HepG2 (cell line): ENCODE data around the gene BCL2. TPM values are rescaled to one million over a fixed set of nuclear protein-coding genes. Genes with fewer than 3 reads are reported as not detected.

Experiments used
- ATAC-seq: fragments of 200-7000 bp; cut with Tn5 transposase; 3 replicates; pipeline ENCODE4 v1.9.1; 2020; ENCODE audit warnings: mild to moderate bottlenecking, moderate library complexity
- BruUV-seq: library from RNA; stranded (reverse); fragments of 400-500 nt; replicated peaks from 2 replicates; lab custom pipeline; 2021; lab: Mats Ljungman, UMichigan
- CTCF ChIA-PET: fragments of 300-600 bp; formaldehyde crosslinking; extraction: SDS; loops from one replicate; lab custom pipeline; 2021; ENCODE audit warnings: low total read pairs, inconsistent platforms, low intra/inter-chr PET ratio; lab: Yijun Ruan, JAX
- POLR2A ChIA-PET: fragments of 350-600 bp; sonication (Branson Sonifier 250); formaldehyde crosslinking; loops from one replicate; lab custom pipeline; 2020; ENCODE audit warnings: antibody characterized with exemption, inconsistent platforms; lab: Yijun Ruan, JAX
- DNase-seq: peaks from one replicate; pipeline ENCODE4 v3.0.0-alpha.2; 2015; ENCODE audit warnings: low spot score
- FAIRE-seq: peaks from 3 replicates; lab custom pipeline; 2011; peaks lifted over from hg19 to GRCh38; lab: Jason Lieb, UNC
- H2AFZ ChIP-seq: one replicate; pipeline ENCODE4 v1.6.1; 2011; ENCODE audit warnings: low read length, inconsistent platforms
- H3K27ac ChIP-seq: fragments of 300-600 bp; 3 replicates; pipeline ENCODE4 v1.8.0; 2011; ENCODE audit warnings: mixed run types, mild to moderate bottlenecking, mixed read lengths, low read length, inconsistent platforms; ENCODE audit not compliant: insufficient read depth; ENCODE audit errors: extremely low read length
- H3K27me3 ChIP-seq, 2 experiments: fragments of 200-600 bp in 1 of 2; 2 replicates in 1 of 2; 3 replicates in 1 of 2; pipeline versions ENCODE4 v1.6.0 to v1.8.0; 2011; ENCODE audit warnings: low read length in 2 of 2, mild to moderate bottlenecking in 2 of 2, moderate library complexity in 2 of 2, inconsistent platforms in 1 of 2; ENCODE audit not compliant: insufficient read depth in 2 of 2, control insufficient read depth in 1 of 2
- H3K36me3 ChIP-seq, 2 experiments: fragments of 200-600 bp in 1 of 2; replicated peaks in 1 of 2; 2 replicates in 1 of 2; 3 replicates in 1 of 2; pipeline versions ENCODE4 v1.5.1 to v1.8.0; 2011; ENCODE audit warnings: low read length in 2 of 2, inconsistent platforms in 1 of 2; ENCODE audit not compliant: insufficient read depth in 2 of 2, control insufficient read depth in 1 of 2
- H3K4me1 ChIP-seq: 2 replicates; pipeline ENCODE4 v1.5.1; 2012; ENCODE audit warnings: low read length, inconsistent platforms; ENCODE audit not compliant: insufficient read depth
- H3K4me2 ChIP-seq: 2 replicates; pipeline ENCODE4 v1.6.0; 2011; ENCODE audit warnings: low read depth, low read length, inconsistent platforms
- H3K4me3 ChIP-seq, 3 experiments: fragments of 200-600 bp in 1 of 3; sonication (generic), shearing (Covaris generic) in 1 of 3; replicated peaks in 1 of 3; 2 replicates each; pipeline ENCODE4 v1.5.1; 2011 to 2016; ENCODE audit warnings: low read length in 3 of 3, inconsistent platforms in 2 of 3, low read depth in 2 of 3, mild to moderate bottlenecking in 2 of 3, control low read depth in 1 of 3, mixed read lengths in 1 of 3; ENCODE audit not compliant: insufficient read depth in 1 of 3
- H3K79me2 ChIP-seq: one replicate; pipeline ENCODE4 v1.6.1; 2011; ENCODE audit warnings: low read length, inconsistent platforms; ENCODE audit not compliant: insufficient read depth
- H3K9ac ChIP-seq: 2 replicates; pipeline ENCODE4 v1.6.0; 2011; ENCODE audit warnings: mild to moderate bottlenecking, low read depth, low read length, inconsistent platforms; ENCODE audit not compliant: insufficient read depth
- H3K9me3 ChIP-seq: 2 replicates; pipeline ENCODE4 v1.5.1; 2012; ENCODE audit warnings: mild to moderate bottlenecking, low read length
- H4K20me1 ChIP-seq: 2 replicates; pipeline ENCODE4 v1.6.0; 2011; ENCODE audit warnings: inconsistent platforms, mild to moderate bottlenecking, low read length, moderate library complexity; ENCODE audit not compliant: insufficient read depth
- AGO1 ChIP-seq: fragments of 200-400 bp; formaldehyde crosslinking; IDR thresholded peaks from 2 replicates; pipeline ENCODE4 v1.6.1; 2017; ENCODE audit warnings: mild to moderate bottlenecking, low read depth, low read length, moderate library complexity; ENCODE audit not compliant: poor library complexity, severe bottlenecking
- ATF1 ChIP-seq: IDR thresholded peaks from 2 replicates; pipeline ENCODE4 v1.6.1; 2016; ENCODE audit warnings: mild to moderate bottlenecking, control low read depth
- CBX1 ChIP-seq: IDR thresholded peaks from one replicate; pipeline ENCODE4 v1.6.1; 2016; ENCODE audit warnings: antibody characterized with exemption, low read depth
- CC2D1A ChIP-seq: sonication (generic); formaldehyde crosslinking; IDR thresholded peaks from 2 replicates; pipeline ENCODE4 v1.8.1; 2023; ENCODE audit warnings: mild to moderate bottlenecking, missing genetic modification reagents
- CHCHD3 ChIP-seq: sonication (generic); formaldehyde crosslinking; IDR thresholded peaks from 2 replicates; pipeline ENCODE4 v1.8.0; 2022; ENCODE audit warnings: mild to moderate bottlenecking, missing genetic modification reagents, moderate library complexity
- FOXJ3 ChIP-seq: sonication (generic); formaldehyde crosslinking; IDR thresholded peaks from 2 replicates; pipeline ENCODE4 v1.4.0; 2020; ENCODE audit warnings: missing genetic modification reagents, mild to moderate bottlenecking, borderline replicate concordance
- GFI1 ChIP-seq: sonication (generic); formaldehyde crosslinking; IDR thresholded peaks from 2 replicates; pipeline ENCODE4 v1.5.0; 2020; ENCODE audit warnings: missing genetic modification reagents, mild to moderate bottlenecking, borderline replicate concordance
- JUN ChIP-seq: sonication (generic); formaldehyde crosslinking; IDR thresholded peaks from 2 replicates; pipeline ENCODE4 v1.4.0; 2020; ENCODE audit warnings: mild to moderate bottlenecking, missing genetic modification reagents
- KDM1A ChIP-seq: IDR thresholded peaks from 2 replicates; pipeline ENCODE4 v1.6.1; 2016; ENCODE audit warnings: missing compliant biosample characterization
- MEIS2 ChIP-seq: sonication (generic); formaldehyde crosslinking; IDR thresholded peaks from 2 replicates; pipeline ENCODE4 v1.9.0; 2021; ENCODE audit warnings: mild to moderate bottlenecking, missing genetic modification reagents
- PHF21A ChIP-seq: sonication (generic); formaldehyde crosslinking; IDR thresholded peaks from 2 replicates; pipeline ENCODE4 v1.5.0; 2020; ENCODE audit warnings: mild to moderate bottlenecking, missing genetic modification reagents
- POLR2A ChIP-seq, 2 experiments: IDR thresholded peaks; 2 replicates each; pipeline ENCODE4 v1.6.1; 2011; ENCODE audit warnings: low read depth in 2 of 2, low read length in 2 of 2, mild to moderate bottlenecking in 1 of 2, moderate library complexity in 1 of 2; ENCODE audit not compliant: insufficient read depth in 1 of 2
- ZNF678 ChIP-seq: sonication (generic); formaldehyde crosslinking; IDR thresholded peaks from 2 replicates; pipeline ENCODE4 v1.4.0; 2020; ENCODE audit warnings: mild to moderate bottlenecking, missing genetic modification reagents
- WGBS: methylation state at CpG from one replicate; pipeline ENCODE4 v1.1.6; 2017; ENCODE audit warnings: low lambda C conversion rate; 5-methylcytosine and 5-hydroxymethylcytosine counted together
- in situ Hi-C: cut with HindIII; loops from 2 replicates; pipeline ENCODE4 v1.10.0; 2017; ENCODE audit warnings: low pct_unique_long_range_greater_than_20kb; ENCODE audit not compliant: extremely low pct_ligation_motif_present
- intact Hi-C: fragments of 100-400 bp; cut with micrococcal nuclease; formaldehyde crosslinking; loops from one replicate; pipeline ENCODE4 v1.10.0; 2022; ENCODE audit not compliant: unreplicated experiment
- polyA plus RNA-seq, 8 experiments: library from polyadenylated mRNA; depleted of rRNA in 3 of 8; stranded (reverse) in 7 of 8; unstranded in 1 of 8; fragments of >200 nt; fragmentation: Illumina TruSeq in 4 of 8; extraction: Trizol in 4 of 8; gene quantifications; 2 replicates each; pipeline versions ENCODE4 v1.2.1 to v1.2.3, GENCODE V29; 2011 to 2016; ENCODE audit warnings: low read depth in 4 of 8, missing spikeins in 1 of 8, mixed read lengths in 1 of 8; ENCODE audit not compliant: insufficient read depth in 1 of 8
- total RNA-seq, 5 experiments: library from RNA; depleted of rRNA; stranded (reverse); fragments of >200 nt; fragmentation: Illumina TruSeq; extraction: Trizol; gene quantifications; 2 replicates each; pipeline ENCODE4 v1.2.3, GENCODE V29; 2016; ENCODE audit warnings: low read depth in 1 of 5
- TF ChIP-seq, protein P1 (sequence below): sonication (generic); formaldehyde crosslinking; IDR thresholded peaks from 2 replicates; pipeline ENCODE4 v1.4.0; 2020; ENCODE audit warnings: missing genetic modification reagents

BCL2 gene
- total and polyA plus RNA-seq, 2 of the 13 experiments (the other 11 are each of a cell fraction or from before 2014, with no cell fraction given): 0.07 to 0.53 TPM

DNA sequence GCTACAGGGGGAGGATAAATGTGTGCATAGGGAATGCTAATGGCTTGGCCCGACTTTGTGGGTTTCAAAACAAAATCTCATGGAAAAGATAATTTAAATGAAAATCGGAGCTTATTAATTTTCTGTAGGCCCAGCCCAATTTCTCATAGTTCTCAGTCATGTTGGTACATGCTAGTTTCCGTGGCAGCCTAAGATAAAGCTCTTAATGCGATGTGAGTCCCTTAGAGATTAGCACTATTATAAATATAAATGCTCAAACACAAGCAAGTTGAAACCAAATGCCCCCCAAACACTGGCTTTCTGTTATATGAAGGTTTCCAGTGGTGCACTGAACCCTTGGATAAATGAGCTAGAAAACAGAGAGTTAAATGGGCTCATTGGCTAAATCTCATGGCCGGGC is 168.0 kb downstream of the BCL2 start:
- POLR2A ChIA-PET: no interaction called here
- WGBS: 11% methylated on average over 5 of the region's 5 CpGs
- Histone ChIP-seq H3K9ac (no peak overlapping the region), H3K79me2 (no peaks in the 10 kb centered on the region), H3K4me1 (peaks cover 9% of the 10 kb centered on the region), H3K27ac (no peak overlapping the region), H2AFZ (no peak overlapping the region), H3K9me3 (no peaks in the 10 kb centered on the region), H3K4me2 (no peak overlapping the region), H3K36me3 (no peaks in the 10 kb centered on the region), H3K27me3 (peaks cover 1 to 63% of the 10 kb centered on the region in 2 experiments; a peak in 4 of 5 replicates), H4K20me1 (no peaks in the 10 kb centered on the region), H3K4me3 (no peak overlapping the region)
- FAIRE-seq: no peak
- no peak for ATAC-seq
- CTCF ChIA-PET: no interaction called here
- in situ Hi-C loops: no loop called here
- DNase-seq: no peak
- intact Hi-C loops: no loop called here
- TF ChIP-seq CC2D1A (no peak), PHF21A (CRISPR knock-in tag) (no peak), JUN (CRISPR knock-in tag) (no peak), AGO1 (no peak), POLR2A (IDR thresholded peaks at IDR 0.05; ENCODE audit: insufficient read depth in 1 of 2, low read depth in 2 of 2, low read length in 2 of 2) (no peak), FOXJ3 (CRISPR knock-in tag) (no peak)
- no TSS peak for BruUV-seq

DNA sequence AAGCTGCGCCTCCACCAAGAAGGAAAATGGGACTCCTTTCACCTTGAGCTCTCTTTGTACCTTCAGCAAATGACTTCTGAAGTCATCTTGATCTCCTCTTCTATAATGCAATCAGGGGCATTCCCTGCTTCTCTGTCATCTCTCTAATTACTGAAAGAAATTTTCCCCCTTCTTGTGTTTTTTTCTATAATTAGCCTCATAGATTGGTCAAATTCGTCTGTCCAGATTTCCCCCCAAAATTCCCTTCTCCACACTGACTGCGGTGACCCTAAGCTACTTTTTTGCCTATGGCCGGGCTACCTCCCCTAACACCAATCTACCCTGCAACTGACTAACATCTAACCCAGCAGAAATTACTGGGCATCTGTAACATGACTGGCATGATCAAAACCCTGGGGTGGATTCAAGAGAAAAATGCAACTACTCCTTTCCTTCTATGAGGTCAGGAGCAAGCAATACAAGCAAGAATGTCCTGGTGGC is 168.6 kb downstream of the BCL2 start:
- FAIRE-seq: no peak
- in situ Hi-C loops: no loop called here

More for the DNA sequence above, 168.6 kb downstream of the BCL2 start:
- H4K20me1 ChIP-seq: no peaks in the 10 kb centered on the region
- H3K4me1 ChIP-seq: peaks cover 9% of the 10 kb centered on the region
- intact Hi-C loops: no loop called here
- no TSS peak for BruUV-seq
- no peaks in the 10 kb centered on the region for H3K79me2 ChIP-seq
- H3K27me3 ChIP-seq: peaks cover 1 to 64% of the 10 kb centered on the region in 2 experiments; a peak in 4 of 5 replicates
- H3K27ac ChIP-seq: no peak overlapping the region
- ATAC-seq (no peak), DNase-seq (no peak)
- H3K4me3 ChIP-seq: no peak overlapping the region
- H3K9me3 ChIP-seq: no peaks in the 10 kb centered on the region
- no peak overlapping the region for H2AFZ ChIP-seq
- ChIA-PET POLR2A (no interaction called here), CTCF (no interaction called here)
- no peak for TF ChIP-seq KDM1A (CRISPR knock-in tag)
- no peak for TF ChIP-seq CBX1
- no peak for TF ChIP-seq GFI1
- no peak for TF ChIP-seq MEIS2 (CRISPR knock-in tag)
- no peak for TF ChIP-seq CHCHD3
- no peak for TF ChIP-seq ATF1 (CRISPR knock-in tag)
- TF ChIP-seq, protein P1, sequence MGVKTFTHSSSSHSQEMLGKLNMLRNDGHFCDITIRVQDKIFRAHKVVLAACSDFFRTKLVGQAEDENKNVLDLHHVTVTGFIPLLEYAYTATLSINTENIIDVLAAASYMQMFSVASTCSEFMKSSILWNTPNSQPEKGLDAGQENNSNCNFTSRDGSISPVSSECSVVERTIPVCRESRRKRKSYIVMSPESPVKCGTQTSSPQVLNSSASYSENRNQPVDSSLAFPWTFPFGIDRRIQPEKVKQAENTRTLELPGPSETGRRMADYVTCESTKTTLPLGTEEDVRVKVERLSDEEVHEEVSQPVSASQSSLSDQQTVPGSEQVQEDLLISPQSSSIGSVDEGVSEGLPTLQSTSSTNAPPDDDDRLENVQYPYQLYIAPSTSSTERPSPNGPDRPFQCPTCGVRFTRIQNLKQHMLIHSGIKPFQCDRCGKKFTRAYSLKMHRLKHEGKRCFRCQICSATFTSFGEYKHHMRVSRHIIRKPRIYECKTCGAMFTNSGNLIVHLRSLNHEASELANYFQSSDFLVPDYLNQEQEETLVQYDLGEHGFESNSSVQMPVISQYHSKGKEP (CRISPR knock-in tag): no peak
- TF ChIP-seq ZNF678 (CRISPR knock-in tag): no peak
- no peak overlapping the region for H3K9ac ChIP-seq
- H3K4me2 ChIP-seq: no peak overlapping the region
- WGBS: 16% methylated on average over 4 of the region's 4 CpGs
- no peaks in the 10 kb centered on the region for H3K36me3 ChIP-seq
